Upper lobe of left lung (tissue), 6 donors: ENCODE data around the gene FMNL2. TPM values are rescaled to one million over a fixed set of nuclear protein-coding genes. Genes with fewer than 3 reads are reported as not detected.

Experiments used
- ATAC-seq, 2 donors: fragments of 200-7000 bp; cut with Tn5 transposase; one replicate each; pipeline ENCODE4 v1.9.1; 2022; ENCODE audit warnings: mild to moderate bottlenecking in 2 of 2, moderate library complexity in 2 of 2; ENCODE audit not compliant: low FRiP score in 2 of 2
- DNase-seq, 2 donors: peaks; one replicate each; pipeline ENCODE4 v3.0.0-alpha.2; 2019 to 2020
- H3K27ac ChIP-seq, 4 donors: fragments of 200-600 bp; sonication (generic); one replicate each; pipeline ENCODE4 v1.5.1; 2016 to 2019
- H3K27me3 ChIP-seq, 4 donors: fragments of 200-600 bp; sonication (generic); one replicate each; pipeline ENCODE4 v1.5.1; 2017 to 2019
- H3K36me3 ChIP-seq, 4 donors: fragments of 200-600 bp; sonication (generic); one replicate each; pipeline ENCODE4 v1.5.1; 2016 to 2019
- H3K4me1 ChIP-seq, 4 donors: fragments of 200-600 bp; sonication (generic); one replicate each; pipeline ENCODE4 v1.5.1; 2018 to 2019
- H3K4me3 ChIP-seq, 4 donors: fragments of 200-600 bp; sonication (generic); one replicate each; pipeline ENCODE4 v1.5.1; 2017 to 2019; ENCODE audit warnings: mild to moderate bottlenecking in 2 of 4, moderate library complexity in 1 of 4
- H3K9me3 ChIP-seq, 4 donors: fragments of 200-600 bp; sonication (generic); one replicate each; pipeline ENCODE4 v1.5.1; 2018 to 2019
- EP300 ChIP-seq, 4 donors: sonication (generic); formaldehyde crosslinking; IDR thresholded peaks; one replicate each; pipeline ENCODE4 v1.5.1; 2017; ENCODE audit warnings: antibody characterized with exemption in 4 of 4, control low read depth in 2 of 4
- POLR2A ChIP-seq, 4 donors: fragments of 450-650 bp; IDR thresholded peaks; one replicate each; pipeline ENCODE4 v1.5.1; 2016 to 2017; ENCODE audit warnings: antibody characterized with exemption in 4 of 4, mild to moderate bottlenecking in 2 of 4
- POLR2AphosphoS5 ChIP-seq, 2 donors: sonication (generic); formaldehyde crosslinking; IDR thresholded peaks; one replicate each; pipeline ENCODE4 v1.5.1; 2017; ENCODE audit warnings: antibody characterized with exemption in 2 of 2
- WGBS, 2 donors: methylation state at CpG; one replicate each; pipeline ENCODE4 v1.1.5; 2017 to 2018; 5-methylcytosine and 5-hydroxymethylcytosine counted together
- total RNA-seq, 6 donors: library from RNA; depleted of rRNA in 4 of 6; stranded (reverse); fragments of >200 nt in 4 of 6; gene quantifications; one replicate each; pipeline versions ENCODE4 v1.1.0 to v1.2.1, GENCODE V29; 2016 to 2021
- TF ChIP-seq, protein P1 (sequence below), 6 experiments: fragments of 450-650 bp in 4 of 6; fragments of 200-600 bp in 2 of 6; sonication (generic) in 2 of 6; IDR thresholded peaks; one replicate each; pipeline ENCODE4 v1.5.1; 2016 to 2019; ENCODE audit warnings: antibody characterized with exemption in 6 of 6
- donor health status: DM: no; HTN: no; CAD: no; lungs with moderate emphysema.
- donor health status: DM: no; HTN: yes; CAD: no; lungs with severe emphysema.

FMNL2 gene
- total RNA-seq, 6 donors from 2014 or later = 49.9 to 160 (median 66.9) TPM

DNA sequence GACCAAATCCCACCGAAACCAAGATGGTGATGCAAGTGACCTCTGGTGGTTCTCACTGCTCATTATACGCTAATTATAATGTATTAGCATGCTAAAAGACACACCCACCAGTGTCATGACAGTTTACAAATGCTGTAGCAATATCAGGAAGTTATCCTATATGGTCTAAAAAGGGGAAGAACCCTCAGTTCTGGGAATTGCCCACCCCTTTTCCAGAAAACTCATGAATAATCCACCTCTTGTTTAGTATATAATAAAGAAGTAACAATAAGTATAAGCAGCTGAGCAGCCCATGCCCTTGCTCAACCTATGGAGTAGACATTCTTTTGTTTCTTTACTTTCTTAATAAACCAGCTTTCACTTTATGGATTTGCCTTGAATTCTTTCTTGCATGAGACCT is 31.0 kb upstream of the FMNL2 start:
- Histone ChIP-seq H3K27me3 (no peaks in the 10 kb centered on the region), H3K4me1 (no peaks in the 10 kb centered on the region), H3K27ac (no peak overlapping the region), H3K36me3 (no peaks in the 10 kb centered on the region), H3K4me3 (no peak overlapping the region), H3K9me3 (no peaks in the 10 kb centered on the region)
- 89 to 100% methylated on average over 2 of the region's 2 CpGs for WGBS, 2 donors
- ATAC-seq (no peak), DNase-seq (no peak)
- TF ChIP-seq POLR2A (IDR thresholded peaks at IDR 0.05) (no peak), POLR2AphosphoS5 (IDR thresholded peaks at IDR 0.05) (no peak), EP300 (IDR thresholded peaks at IDR 0.05) (no peak)
- TF ChIP-seq, protein P1, sequence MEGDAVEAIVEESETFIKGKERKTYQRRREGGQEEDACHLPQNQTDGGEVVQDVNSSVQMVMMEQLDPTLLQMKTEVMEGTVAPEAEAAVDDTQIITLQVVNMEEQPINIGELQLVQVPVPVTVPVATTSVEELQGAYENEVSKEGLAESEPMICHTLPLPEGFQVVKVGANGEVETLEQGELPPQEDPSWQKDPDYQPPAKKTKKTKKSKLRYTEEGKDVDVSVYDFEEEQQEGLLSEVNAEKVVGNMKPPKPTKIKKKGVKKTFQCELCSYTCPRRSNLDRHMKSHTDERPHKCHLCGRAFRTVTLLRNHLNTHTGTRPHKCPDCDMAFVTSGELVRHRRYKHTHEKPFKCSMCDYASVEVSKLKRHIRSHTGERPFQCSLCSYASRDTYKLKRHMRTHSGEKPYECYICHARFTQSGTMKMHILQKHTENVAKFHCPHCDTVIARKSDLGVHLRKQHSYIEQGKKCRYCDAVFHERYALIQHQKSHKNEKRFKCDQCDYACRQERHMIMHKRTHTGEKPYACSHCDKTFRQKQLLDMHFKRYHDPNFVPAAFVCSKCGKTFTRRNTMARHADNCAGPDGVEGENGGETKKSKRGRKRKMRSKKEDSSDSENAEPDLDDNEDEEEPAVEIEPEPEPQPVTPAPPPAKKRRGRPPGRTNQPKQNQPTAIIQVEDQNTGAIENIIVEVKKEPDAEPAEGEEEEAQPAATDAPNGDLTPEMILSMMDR (IDR thresholded peaks at IDR 0.05) = no peak

DNA sequence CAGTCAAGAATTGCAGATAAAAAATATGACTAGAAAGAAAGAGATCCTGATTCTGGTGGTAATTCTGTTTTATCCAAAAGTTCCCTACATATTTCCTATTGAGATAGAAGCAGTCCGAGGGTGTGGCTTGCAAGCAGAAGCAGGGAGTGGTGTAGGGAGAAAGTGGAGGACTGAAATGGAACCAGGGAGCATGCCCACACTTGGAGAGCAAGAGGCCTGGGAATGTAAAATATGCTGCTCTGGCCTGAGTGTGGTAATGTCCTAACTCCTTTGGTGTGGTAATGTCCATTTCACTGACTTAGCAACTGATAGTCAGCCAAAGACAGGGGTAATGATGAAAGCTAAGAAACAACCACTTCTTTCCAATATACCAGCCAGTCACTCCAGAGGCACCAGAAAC is 30.1 kb upstream of the FMNL2 start:
- Histone ChIP-seq H3K4me3 (no peak overlapping the region), H3K36me3 (no peaks in the 10 kb centered on the region), H3K9me3 (no peaks in the 10 kb centered on the region), H3K27me3 (no peaks in the 10 kb centered on the region), H3K4me1 (no peaks in the 10 kb centered on the region), H3K27ac (no peak overlapping the region)
- no peak for DNase-seq
- TF ChIP-seq, protein P1 (IDR thresholded peaks at IDR 0.05) = no peak
- TF ChIP-seq POLR2A (IDR thresholded peaks at IDR 0.05) = no peak
- TF ChIP-seq POLR2AphosphoS5 (IDR thresholded peaks at IDR 0.05) = no peak
- TF ChIP-seq EP300 (IDR thresholded peaks at IDR 0.05) = no peak
- ATAC-seq = peak in 1 of 2 donors; percentile 46
- WGBS, 2 donors = 79 to 93% methylated on average over 1 of the region's 1 CpG

DNA sequence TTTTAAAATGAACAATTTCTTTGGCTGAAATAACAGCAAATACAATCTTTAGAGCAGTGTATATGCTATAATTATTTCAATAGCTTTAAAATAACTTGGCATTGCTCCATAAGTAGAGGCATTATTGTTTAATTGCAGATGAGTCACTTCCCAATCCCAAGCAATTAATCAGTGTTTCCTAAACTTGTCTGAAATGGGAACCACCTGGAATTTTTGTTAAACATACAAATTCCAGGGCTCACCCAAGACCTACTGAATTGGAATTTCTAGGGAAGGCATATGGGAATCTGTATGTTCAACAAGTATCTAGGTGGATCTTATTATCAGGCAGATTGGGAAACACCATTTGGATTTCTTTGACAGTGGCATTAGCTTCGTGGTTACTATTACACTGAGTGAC is 27.1 kb upstream of the FMNL2 start:
- Histone ChIP-seq H3K27me3 (no peaks in the 10 kb centered on the region), H3K4me3 (no peak overlapping the region), H3K27ac (no peak overlapping the region), H3K9me3 (no peaks in the 10 kb centered on the region), H3K36me3 (no peaks in the 10 kb centered on the region), H3K4me1 (no peaks in the 10 kb centered on the region)
- DNase-seq = no peak
- TF ChIP-seq POLR2A (IDR thresholded peaks at IDR 0.05) (no peak), EP300 (IDR thresholded peaks at IDR 0.05) (no peak), POLR2AphosphoS5 (IDR thresholded peaks at IDR 0.05) (no peak)
- TF ChIP-seq, protein P1 (IDR thresholded peaks at IDR 0.05) = no peak
- 60 to 65% methylated on average over 1 of the region's 1 CpG for WGBS, 2 donors
- ATAC-seq = no peak

DNA sequence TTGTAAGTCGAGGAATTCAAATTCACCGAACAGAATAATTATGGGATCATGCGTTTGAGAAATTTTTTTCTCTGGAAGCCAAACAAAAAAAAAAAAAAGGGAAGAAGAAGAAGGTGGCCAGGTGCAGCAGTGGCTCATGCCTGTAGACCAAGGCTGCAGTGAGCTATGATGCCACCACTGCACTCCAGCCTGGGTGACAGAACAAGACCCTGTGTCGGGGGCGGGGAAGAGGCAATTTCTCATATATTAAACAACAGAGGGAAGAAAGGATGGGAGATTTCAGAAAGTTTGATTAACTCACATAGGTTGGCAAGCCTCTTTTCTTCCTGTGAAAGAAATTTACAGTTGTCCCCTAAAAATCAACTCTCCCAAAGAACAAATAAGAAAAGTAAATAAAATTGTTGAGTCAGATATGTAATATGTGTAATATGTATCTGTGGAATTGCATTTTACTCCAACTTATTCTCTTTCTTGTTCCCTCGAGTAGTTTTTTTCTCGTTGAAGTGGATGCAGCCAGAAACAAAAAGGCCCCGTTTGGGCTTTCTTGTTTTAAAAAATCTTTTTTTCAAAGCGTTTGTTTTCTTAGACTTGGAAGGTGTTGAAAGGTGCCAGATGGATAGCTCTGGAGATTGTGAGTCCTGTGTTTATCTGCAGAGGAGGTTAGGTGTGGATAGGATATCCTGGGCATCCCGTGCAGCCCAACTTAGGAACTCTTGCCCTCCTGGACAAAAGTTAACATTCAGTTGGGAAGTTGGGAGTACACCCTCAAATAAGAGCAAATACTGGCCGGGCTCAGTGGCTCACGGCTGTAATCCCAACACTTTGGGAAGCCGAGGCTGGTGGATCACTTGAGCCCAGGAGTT is 25.4 kb upstream of the FMNL2 start:
- H3K4me1 ChIP-seq = no peaks in the 10 kb centered on the region
- H3K36me3 ChIP-seq = no peaks in the 10 kb centered on the region
- no peaks in the 10 kb centered on the region for H3K27me3 ChIP-seq
- DNase-seq = no peak
- 67 to 68% methylated on average over 12 to 13 of the region's 13 CpGs for WGBS, 2 donors
- no peak for ATAC-seq
- H3K9me3 ChIP-seq = no peaks in the 10 kb centered on the region
- no peak for TF ChIP-seq POLR2AphosphoS5 (IDR thresholded peaks at IDR 0.05)
- no peak for TF ChIP-seq EP300 (IDR thresholded peaks at IDR 0.05)
- TF ChIP-seq, protein P1 (IDR thresholded peaks at IDR 0.05) = no peak
- no peak for TF ChIP-seq POLR2A (IDR thresholded peaks at IDR 0.05)
- no peak overlapping the region for H3K27ac ChIP-seq
- H3K4me3 ChIP-seq = no peak overlapping the region
